GM21786 (cell line): ENCODE measurements around the gene PPP1R12C.

Experiments used
- ATAC-seq: cut with Tn5 transposase; IDR thresholded peaks from one replicate; pipeline ENCODE4 v1.9.1; 2021; ENCODE audit not compliant: unreplicated experiment

PPP1R12C gene

DNA sequence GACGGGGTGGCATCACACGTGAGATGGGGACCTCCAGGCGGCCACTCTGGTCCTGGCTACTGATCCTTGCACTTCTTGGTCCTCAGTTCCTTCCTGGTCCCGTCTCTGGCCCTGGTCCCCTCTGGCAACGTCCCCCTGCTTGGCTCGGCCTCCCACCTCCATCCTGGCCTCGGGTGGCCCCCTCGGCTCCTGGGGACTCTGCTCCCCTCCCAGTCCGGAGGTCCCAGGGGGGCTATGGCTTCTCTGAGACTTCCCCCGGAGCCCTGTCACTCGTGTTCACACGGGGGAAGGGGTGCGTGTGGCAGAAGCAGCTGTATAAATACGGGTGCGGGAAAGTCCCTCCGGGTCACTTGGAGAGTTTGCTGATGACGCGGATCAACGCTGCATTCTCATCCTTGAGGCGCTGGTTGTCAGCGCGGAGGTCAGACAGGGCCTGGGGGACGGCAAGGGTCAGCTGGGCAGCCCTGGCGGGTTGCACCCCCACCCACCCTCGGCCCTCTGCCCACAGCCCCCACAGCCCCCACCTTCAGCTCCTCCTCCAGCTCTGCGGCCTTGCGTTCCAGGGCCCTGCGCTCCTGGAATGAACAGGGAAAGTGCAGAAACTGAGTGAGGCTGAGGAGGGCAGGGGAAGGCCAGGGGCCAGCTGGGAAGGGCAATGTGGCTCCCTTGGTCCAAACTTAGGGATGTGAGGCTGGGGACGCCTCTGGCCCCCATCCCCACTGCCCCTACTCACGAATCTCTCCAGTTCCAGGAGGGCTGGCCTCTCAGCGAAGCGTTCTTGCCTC, 26.1 kb downstream of the PPP1R12C start:
- ATAC-seq = no peak

DNA sequence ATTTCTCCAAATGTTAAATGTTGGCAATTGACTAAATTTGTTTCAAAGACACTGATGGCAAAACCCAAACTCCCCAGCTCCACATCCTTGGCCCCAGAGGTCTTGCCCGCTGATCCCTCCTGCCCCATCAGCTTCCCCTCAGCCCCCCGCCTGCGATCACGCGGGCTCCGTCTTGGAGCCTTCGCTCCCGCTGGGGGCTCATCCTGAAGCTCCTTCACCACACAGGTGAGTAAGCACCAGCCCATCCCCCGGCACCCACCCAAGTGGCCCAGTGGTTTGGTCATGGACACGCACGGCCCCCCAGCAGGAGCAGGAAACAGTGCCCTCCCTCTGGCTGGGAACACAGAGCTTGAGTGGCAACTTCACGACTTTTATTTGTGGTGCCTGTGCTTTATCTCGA, 26.9 kb downstream of the PPP1R12C start:
- ATAC-seq = no peak

DNA sequence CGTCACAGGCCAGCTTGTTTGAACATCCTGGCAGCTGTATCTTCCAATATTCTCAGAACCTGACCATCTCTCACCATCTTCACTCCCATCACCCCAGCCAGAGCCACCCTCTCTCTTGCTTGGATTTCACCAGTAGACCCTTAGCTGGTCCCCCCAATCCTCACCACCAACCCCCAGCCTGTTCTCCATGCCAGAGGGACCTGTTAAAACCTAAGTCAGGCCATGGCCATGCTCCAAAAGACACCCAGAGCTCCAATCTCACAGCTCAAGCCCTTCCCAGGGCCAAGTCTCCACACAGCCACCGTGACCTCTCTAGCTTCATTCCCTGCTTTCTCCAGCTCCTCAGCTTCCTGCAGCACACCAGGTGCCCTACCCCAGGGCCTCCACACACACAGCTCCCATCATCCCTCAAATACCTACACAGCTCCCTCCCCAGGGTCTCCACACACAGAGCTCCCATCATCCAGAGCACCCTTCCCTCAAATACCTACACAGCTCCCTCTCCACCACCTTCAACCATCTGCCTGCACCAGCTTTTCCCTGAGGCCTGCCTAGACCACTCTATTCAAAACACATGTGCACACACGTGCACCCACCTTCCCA, 28.0 kb downstream of the PPP1R12C start:
- no peak for ATAC-seq

DNA sequence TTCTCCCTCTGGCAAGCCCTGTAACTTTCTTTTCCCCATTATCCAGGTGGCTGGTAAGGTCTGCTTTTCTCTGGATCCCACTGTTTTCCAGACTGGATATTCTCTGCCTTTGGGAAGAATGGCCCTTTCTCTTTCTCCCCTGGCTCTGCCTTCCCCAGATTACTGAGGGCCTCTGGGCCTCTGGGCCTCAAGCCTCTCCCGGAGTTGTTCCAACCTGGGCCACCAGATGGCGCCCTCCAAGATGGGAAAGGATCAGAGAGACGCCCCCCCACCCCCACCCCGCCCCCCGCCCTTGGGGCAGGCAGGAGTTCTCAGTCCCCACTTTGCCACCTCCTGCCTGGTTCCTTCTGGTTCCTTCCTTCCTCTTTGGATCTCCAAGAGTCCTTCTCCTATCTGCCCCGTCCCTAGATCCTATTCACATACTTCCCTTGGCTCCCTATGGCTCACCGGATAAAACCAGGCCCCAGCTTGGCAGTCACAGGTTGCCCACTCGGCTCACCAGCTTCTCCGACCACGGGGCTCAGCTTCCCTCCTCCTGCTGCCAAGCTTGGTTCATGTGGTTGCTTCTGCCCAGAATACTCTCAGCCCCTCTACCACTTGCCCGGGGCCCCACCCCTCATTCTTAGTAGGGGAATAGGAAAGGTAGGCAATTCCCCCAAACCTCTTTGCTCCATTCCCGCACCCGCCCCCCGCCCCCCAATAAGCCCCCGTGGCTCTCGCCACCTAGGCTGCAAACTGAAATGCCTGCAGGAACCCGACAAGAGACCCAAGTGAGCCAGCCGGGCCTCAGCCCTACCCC, 28.7 kb downstream of the PPP1R12C start:
- no peak for ATAC-seq

DNA sequence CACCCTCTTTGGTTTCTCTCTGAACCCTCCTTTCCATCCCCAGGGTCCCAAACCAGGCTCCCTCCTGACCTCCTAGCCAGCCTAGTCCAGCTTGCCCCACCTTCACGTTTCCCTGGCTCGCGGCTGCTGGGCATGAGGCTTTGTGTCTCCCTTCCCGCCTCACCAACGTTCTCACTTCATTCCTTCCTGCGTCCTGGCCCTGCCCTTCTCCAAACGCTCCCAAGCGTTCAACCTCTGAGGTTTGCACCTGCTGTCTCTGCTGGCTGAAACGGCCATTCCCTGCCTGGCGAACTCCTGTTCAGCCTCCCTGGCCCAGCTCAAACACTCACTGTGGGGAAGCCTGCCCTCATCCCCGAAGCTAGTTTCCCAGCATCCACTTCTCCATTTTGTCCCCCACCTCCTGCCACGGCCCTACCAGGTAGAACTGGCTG, 29.4 kb downstream of the PPP1R12C start:
- no peak for ATAC-seq

DNA sequence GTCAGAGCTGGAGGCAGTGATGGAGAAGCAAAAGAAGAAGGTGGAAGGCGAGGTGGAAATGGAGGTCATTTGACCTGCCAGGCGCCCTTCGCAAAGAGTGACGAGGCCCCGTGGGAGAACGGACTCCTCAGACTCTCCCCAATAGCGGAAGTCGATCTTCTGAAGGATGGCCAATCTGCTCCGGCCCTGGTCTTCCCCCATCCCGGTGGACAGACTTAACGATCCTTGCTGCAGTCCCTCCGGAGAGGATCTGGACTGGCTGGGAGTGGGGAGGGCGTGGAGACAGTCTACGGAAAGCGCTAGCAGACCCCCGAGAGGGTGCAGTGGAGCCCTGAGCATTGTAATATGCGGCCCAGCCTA, 29.9 kb downstream of the PPP1R12C start:
- ATAC-seq = no peak

DNA sequence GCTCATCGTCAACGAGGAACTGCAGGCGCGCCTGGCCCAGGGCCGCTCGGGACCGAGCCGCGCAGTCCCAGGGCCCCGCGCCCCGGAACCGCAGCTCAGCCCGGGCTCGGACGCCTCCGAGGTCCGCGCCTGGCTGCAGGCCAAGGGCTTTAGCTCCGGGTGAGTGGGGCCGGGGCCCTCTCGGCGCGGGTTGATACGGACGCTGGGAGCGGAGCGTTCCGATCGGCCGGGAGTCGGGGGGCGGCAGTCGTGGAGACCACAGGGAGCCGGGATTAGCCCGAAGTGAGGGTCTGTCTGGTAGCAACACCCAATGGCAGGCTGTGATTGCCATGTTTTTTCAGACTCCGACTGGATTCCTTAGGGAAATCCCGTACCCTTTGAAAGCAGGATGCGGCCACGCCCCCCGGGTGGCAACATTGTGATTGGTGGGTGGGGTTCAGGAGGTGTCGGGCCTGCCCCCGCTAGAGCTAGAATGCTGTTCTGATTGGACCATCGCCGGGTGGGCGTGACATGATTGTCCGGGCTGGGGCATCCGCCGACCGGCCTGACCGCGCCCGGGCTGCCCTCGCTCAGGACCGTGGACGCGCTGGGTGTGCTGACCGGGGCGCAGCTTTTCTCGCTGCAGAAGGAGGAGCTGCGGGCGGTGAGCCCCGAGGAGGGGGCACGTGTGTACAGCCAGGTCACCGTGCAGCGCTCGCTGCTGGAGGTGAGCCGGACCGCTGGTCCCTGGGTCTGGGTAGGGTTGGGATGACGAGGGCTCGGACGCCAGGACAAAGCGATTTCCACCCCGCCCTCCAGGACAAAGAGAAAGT, 30.5 kb downstream of the PPP1R12C start:
- no peak for ATAC-seq

DNA sequence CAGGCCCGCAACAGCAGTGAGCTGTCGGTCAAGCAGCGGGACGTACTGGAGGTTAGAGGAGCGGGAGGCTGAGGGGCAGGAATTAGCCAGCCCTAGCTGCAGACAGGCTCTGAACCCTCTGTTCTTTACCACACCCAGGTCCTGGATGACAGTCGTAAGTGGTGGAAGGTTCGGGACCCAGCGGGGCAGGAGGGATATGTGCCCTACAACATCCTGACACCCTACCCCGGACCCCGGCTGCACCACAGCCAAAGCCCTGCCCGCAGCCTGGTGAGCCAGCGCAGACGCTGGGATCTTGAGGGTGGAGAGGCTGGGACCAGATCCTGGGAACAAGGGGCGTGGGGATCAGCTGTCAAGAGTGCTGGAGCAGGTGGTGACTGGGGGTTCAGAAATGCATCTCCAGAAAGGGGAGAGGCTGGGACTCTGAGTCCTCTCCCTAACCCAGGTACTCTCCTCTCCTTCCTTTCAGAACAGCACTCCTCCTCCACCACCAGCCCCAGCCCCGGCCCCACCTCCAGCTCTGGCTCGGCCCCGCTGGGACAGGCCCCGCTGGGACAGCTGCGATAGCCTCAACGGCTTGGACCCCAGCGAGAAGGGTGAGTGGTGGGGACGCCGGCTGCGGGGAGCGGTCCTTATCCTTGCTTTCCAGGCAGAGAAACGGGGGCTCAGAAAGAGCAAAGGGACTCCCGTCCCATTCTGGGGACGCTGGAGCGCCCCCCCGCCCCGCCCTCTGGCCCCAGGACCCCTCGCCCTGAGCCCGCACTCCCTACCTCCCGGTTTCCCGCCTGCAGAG, 31.3 kb downstream of the PPP1R12C start:
- ATAC-seq = no peak

DNA sequence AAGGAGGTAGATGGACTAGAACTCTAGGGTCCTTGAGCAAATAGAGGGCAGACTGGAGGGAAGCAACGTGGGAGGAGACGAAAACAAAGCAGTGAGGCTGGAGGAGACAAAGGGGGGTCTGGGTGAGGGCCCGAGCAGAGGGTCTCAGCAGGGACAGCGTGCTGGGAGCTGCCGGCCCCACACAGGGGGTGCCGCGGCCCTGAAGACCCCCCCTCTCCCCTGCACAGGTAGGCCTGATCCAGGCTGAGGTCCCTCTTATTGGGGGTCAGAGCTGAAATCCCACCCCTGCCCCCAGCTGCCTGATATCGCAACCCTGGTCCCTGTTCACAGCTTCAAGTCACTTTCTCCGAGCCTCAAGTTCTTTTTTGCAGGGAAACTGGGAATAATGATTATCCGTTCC, 33.0 kb downstream of the PPP1R12C start:
- no peak for ATAC-seq

DNA sequence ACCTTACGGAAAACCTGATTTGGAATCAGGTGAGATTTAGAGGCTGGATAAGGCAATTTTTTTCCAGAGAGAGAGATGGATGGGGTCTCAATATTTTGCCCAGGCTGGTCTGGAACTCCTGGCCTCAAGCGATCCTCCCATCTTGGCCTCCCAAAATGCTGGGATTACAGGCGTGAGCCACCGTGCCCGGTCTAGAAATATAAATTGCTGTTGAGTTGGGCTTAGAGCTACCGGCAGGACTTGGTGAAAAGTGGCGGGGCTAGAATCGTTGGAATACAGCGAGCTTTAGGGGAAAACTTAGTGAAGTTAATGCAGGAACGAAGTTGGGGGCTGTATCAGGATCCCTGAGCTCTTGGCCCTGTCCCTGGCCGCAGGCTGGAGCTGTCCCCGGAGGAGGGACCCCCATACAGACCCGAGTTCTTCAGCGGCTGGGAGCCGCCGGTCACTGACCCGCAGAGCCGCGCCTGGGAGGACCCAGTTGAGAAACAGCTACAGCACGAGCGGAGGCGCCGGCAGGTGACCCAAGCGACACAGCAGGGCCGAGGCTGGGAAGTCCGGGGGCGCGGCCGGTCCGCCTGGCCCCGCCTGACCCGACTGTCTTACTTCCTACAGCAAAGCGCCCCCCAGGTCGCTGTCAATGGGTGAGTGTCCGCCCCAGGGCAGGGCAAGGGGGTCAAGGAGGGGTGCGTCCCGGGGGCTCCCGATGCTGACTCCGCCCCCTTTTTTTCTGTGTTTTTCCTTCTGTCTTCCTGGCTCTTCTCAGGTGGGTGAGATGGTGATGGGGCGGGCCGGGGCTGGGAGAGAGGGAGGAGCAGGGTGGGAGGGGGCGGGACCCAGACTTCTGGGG, 34.2 kb downstream of the PPP1R12C start:
- no peak for ATAC-seq

DNA sequence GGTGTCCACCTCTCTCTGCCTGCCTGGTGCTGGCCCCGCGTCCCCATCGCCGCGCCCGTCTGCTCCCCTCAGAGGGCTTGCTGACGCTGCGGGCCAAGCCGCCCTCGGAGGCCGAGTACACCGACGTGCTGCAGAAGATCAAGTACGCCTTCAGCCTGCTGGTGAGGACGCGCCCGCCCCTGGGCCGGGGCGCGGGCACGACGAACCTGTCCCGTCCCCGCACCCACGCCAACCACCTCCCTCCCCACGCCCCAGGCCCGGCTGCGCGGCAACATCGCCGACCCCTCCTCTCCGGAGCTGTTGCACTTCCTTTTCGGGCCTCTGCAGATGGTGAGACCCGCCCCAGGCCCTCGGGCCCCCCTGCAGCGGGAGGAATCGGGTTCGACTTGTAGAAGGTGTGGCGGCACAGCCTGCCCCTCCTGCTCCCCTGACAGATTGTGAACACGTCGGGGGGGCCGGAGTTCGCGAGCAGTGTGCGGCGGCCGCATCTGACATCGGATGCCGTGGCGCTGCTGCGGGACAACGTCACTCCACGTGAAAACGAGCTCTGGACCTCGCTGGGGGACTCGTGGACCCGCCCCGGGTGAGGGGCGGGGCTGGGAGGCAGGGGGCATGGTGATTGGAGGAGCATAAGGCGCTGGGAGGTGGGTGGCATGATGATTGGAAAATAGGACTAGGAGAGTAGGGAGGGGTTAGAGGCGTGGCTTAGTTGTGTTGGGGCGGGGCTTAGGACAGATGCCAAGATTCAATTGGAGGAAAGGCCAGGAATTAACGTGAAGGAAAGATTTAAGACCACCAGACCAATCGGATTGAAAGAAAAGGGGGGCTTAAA, 35.2 kb downstream of the PPP1R12C start:
- no peak for ATAC-seq

DNA sequence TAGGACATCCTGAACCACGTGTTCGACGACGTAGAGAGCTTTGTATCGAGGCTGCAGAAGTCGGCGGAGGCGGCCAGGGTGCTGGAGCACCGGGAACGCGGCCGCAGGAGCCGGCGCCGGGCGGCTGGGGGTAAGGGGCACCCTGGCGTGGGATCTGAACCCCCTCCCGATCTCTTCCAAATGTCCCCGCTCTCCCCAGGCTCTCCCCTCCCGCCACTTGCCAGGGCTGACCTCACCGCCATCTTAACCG, 35.7 kb downstream of the PPP1R12C start:
- ATAC-seq = no peak

DNA sequence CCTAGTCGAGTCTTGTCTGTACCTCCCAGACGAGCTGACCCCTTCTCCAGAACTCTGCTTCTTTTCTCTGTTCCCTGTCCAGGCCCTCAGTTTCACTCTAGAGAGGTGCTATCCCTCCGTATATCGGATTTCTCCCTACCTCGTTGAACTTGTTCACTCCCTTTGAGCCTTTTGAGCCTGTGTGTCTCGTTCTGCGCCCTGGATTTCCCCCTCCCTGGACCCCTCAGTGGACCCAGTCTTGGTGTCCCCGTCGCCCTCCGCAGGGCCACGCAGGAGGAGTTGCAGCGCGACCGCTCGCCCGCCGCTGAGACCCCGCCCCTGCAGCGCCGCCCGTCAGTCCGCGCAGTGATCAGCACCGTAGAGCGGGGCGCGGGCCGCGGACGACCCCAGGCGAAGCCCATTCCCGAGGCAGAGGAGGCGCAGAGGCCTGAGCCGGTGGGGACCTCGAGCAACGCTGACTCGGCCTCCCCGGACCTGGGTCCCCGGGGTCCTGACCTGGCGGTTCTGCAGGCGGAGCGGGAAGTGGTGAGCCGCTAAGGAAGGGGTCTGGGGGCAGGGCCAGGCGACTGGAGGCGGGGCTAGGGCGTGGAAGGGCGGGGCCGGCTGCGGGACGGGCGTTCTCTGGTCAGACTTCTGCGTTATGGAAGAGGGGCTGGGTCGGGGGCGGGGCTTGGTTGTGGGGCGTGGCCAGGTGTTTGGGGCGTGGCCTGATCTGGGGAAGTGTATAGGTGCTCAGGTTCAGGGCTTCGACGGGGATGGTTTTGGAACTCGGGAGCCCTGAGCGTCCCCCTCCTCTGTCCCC, 36.3 kb downstream of the PPP1R12C start:
- peak; percentile 52 for ATAC-seq

DNA sequence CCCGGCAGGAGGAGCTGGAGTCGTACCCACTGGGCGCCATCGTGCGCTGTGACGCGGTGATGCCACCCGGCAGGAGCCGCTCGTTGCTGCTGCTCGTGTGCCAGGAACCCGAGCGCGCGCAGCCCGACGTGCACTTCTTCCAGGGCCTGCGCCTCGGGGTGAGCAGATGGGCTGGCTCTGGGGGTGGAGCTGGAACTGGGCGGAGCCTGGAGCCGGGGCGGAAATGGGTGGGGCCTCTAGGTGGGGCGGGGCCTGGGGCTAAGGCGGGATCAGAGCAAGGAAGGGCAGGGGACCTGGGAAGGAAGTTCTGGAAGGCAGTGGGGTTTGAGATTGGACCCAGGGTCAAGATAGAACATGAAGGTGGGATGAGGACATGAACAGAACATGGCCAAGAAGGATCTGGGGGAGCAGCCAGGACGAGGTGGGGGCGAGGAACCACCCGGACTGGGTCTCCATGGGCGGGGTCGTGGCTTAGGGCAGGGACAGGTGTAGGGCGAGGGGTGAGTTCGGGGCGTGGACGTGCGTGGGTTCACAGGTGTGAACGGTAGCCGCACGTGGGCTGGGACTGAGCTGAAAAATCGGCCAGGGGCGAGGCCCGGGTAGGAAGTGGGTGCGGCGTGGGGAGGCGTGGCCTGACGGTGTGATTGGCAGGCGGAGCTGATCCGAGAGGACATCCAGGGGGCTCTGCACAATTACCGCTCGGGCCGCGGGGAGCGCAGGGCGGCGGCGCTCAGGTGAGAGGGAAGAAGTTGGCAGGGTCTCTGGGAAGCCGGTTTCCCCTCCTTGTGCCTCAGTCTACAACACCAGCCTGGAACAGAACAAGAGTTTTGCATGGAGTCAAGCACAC, 37.1 kb downstream of the PPP1R12C start:
- ATAC-seq = no peak

DNA sequence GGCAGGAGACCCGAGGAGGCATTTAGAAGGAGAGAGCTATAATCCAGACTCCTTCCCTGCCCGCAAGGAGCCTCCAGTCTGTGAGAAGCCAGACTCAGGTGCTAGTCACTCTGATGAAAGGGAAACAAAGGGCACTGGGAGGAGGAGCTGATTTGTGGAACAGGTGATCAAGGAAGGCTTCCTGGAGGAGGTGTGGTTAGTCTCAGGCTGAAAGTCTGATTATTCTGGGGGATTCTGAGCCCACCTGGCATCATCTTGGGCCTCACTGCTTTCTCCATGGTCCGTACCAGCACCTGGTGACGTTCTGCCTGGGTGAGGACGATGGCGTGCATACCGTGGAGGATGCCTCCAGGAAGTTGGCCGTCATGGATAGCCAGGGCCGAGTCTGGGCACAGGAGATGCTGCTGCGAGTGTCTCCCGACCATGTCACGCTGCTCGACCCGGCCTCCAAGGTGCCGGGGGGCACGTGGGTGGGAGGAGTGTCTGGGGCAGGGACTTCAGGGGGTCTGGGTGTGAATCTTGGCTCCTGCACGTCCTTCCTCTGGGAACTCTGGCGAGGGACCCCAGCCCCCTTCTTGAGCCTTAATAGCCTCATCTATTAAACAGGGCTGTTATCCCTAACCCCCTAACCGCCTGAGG, 37.9 kb downstream of the PPP1R12C start:
- ATAC-seq = no peak

DNA sequence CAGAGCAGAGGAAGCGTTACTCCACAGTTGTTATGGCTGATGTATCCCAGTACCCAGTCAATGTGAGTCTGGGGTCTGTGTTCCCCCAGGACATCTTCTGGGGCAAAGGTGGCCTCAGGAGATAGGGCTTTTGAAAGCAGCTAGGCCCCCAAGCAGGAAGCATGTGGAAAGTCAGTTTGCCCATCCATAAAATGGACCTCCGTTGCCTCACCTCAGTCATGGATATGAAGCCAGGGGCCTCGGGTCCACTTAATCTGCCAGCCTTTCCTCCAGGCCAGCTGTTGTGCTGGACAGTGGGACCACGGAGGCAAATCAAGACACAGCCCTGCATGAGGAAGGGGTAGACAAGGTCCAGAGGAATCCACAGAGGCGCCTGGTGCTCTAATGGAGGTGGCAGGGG, 38.4 kb downstream of the PPP1R12C start:
- no peak for ATAC-seq

DNA sequence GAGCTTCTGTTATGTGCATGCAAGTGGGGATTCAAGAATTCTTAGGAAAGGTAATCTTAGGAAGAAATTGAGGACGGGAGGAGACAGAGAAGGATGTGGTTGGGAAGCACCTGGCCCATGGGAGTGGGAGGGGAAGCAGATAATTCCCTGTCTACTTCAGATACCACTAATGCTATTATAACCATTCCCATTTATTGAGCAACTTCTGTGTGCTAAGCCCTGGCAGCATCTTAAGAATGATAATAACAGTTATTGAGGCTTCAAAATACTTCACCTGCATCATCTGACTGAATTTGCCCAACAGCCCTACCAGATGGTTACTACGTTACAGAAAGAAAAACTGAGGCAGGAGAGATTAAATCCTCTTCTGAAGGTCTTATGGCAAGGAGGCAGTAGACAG, 40.3 kb downstream of the PPP1R12C start:
- no peak for ATAC-seq
